ENCODE results near the gene MTAP.

The MTAP gene

GRCh38 chr9:21802418-21803000 is at the start of gene MTAP:
Gene MTAP (plus strand): TSS chr9:21802636. CDS start chr9:21802749, 113 bp downstream.
- no peak for TF ChIP-seq GATA3 (IDR thresholded peaks at IDR 0.05; ENCODE audit: low read depth, low read length)
- no peak for TF ChIP-seq GATA2 (IDR thresholded peaks at IDR 0.05; ENCODE audit: low read depth, low read length)

- no peak for TF ChIP-seq GATA3 (IDR thresholded peaks at IDR 0.05; ENCODE audit: low read depth, low read length)
- no peak for TF ChIP-seq GATA2 (IDR thresholded peaks at IDR 0.05; ENCODE audit: low read depth, low read length)
Measured at GRCh38 chr9:21753523-21753922, 48.9 kb upstream of the MTAP start.

GRCh38 chr9:21754741-21755140 is 47.7 kb upstream of the MTAP start:
- TF ChIP-seq GATA2 (IDR thresholded peaks at IDR 0.05; ENCODE audit: low read depth, low read length) (no peak), GATA3 (IDR thresholded peaks at IDR 0.05; ENCODE audit: low read depth, low read length) (no peak)

GRCh38 chr9:21758540-21758939 is 43.9 kb upstream of the MTAP start:
- TF ChIP-seq GATA3 (IDR thresholded peaks at IDR 0.05; ENCODE audit: low read depth, low read length): no peak
- no peak for TF ChIP-seq GATA2 (IDR thresholded peaks at IDR 0.05; ENCODE audit: low read depth, low read length)

- TF ChIP-seq GATA3 (IDR thresholded peaks at IDR 0.05; ENCODE audit: low read depth, low read length) (no peak), GATA2 (IDR thresholded peaks at IDR 0.05; ENCODE audit: low read depth, low read length) (no peak)
Measured at GRCh38 chr9:21761309-21761901, 41.0 kb upstream of the MTAP start.

- TF ChIP-seq GATA2 (IDR thresholded peaks at IDR 0.05; ENCODE audit: low read depth, low read length): no peak
- no peak for TF ChIP-seq GATA3 (IDR thresholded peaks at IDR 0.05; ENCODE audit: low read depth, low read length)
Measured at GRCh38 chr9:21762064-21762463, 40.4 kb upstream of the MTAP start.

GRCh38 chr9:21764846-21765245 is 37.6 kb upstream of the MTAP start:
- no peak for TF ChIP-seq GATA3 (IDR thresholded peaks at IDR 0.05; ENCODE audit: low read depth, low read length)
- TF ChIP-seq GATA2 (IDR thresholded peaks at IDR 0.05; ENCODE audit: low read depth, low read length): no peak

- TF ChIP-seq GATA2 (IDR thresholded peaks at IDR 0.05; ENCODE audit: low read depth, low read length) (no peak), GATA3 (IDR thresholded peaks at IDR 0.05; ENCODE audit: low read depth, low read length) (no peak)
Measured at GRCh38 chr9:21766096-21766495, 36.3 kb upstream of the MTAP start.

GRCh38 chr9:21770871-21771560 is 31.4 kb upstream of the MTAP start:
- TF ChIP-seq GATA3 (IDR thresholded peaks at IDR 0.05; ENCODE audit: low read depth, low read length): no peak

- TF ChIP-seq GATA3 (IDR thresholded peaks at IDR 0.05; ENCODE audit: low read depth, low read length) (no peak), GATA2 (IDR thresholded peaks at IDR 0.05; ENCODE audit: low read depth, low read length) (no peak)
Measured at GRCh38 chr9:21777701-21778100, 24.7 kb upstream of the MTAP start.

- TF ChIP-seq GATA3 (IDR thresholded peaks at IDR 0.05; ENCODE audit: low read depth, low read length): no peak
- TF ChIP-seq GATA2 (IDR thresholded peaks at IDR 0.05; ENCODE audit: low read depth, low read length): no peak
Measured at GRCh38 chr9:21778304-21778703, 24.1 kb upstream of the MTAP start.

- TF ChIP-seq GATA2 (IDR thresholded peaks at IDR 0.05; ENCODE audit: low read depth, low read length) (no peak), GATA3 (IDR thresholded peaks at IDR 0.05; ENCODE audit: low read depth, low read length) (no peak)
Measured at GRCh38 chr9:21779397-21779796, 23.0 kb upstream of the MTAP start.

- no peak for TF ChIP-seq GATA2 (IDR thresholded peaks at IDR 0.05; ENCODE audit: low read depth, low read length)
- no peak for TF ChIP-seq GATA3 (IDR thresholded peaks at IDR 0.05; ENCODE audit: low read depth, low read length)
Measured at GRCh38 chr9:21781656-21782055, 20.8 kb upstream of the MTAP start.

- TF ChIP-seq GATA2 (IDR thresholded peaks at IDR 0.05; ENCODE audit: low read depth, low read length) (no peak), GATA3 (IDR thresholded peaks at IDR 0.05; ENCODE audit: low read depth, low read length) (no peak)
Measured at GRCh38 chr9:21782205-21782604, 20.2 kb upstream of the MTAP start.

- TF ChIP-seq GATA3 (IDR thresholded peaks at IDR 0.05; ENCODE audit: low read depth, low read length) (no peak), GATA2 (IDR thresholded peaks at IDR 0.05; ENCODE audit: low read depth, low read length) (no peak)
Measured at GRCh38 chr9:21788752-21789151, 13.7 kb upstream of the MTAP start.

All from SH-SY5Y (cell line).